CD14-positive monocyte (primary cell): ENCODE results near the gene TTC28. TPM values are rescaled to one million over a fixed set of nuclear protein-coding genes. Genes with fewer than 3 reads are reported as not detected.
A peak's percentile ranks its signal among the peaks of the same experiment; 100 is the strongest.

ENCODE experiments used
- DNase-seq, 3 donors: peaks; one replicate each; pipeline ENCODE4 v3.0.0-alpha.2; 2011 to 2022
- H2AFZ ChIP-seq: 2 replicates; pipeline ENCODE4 v1.6.0; 2012; ENCODE audit warnings: mild to moderate bottlenecking, low read depth, low read length, inconsistent platforms; ENCODE audit not compliant: insufficient read depth, poor library complexity, severe bottlenecking
- H3K27ac ChIP-seq, 2 donors: 1 replicate in 1 of 2; 2 replicates in 1 of 2; pipeline ENCODE4 v1.5.1; 2012 to 2013; ENCODE audit warnings: low read length in 2 of 2, control low read depth in 1 of 2, inconsistent platforms in 1 of 2, low read depth in 1 of 2, mild to moderate bottlenecking in 1 of 2
- H3K27me3 ChIP-seq, 2 donors: one replicate each; pipeline versions ENCODE4 v1.6.0 to v1.6.1; 2011 to 2013; ENCODE audit warnings: low read length in 2 of 2; ENCODE audit not compliant: control insufficient read depth in 2 of 2, insufficient read depth in 2 of 2
- H3K36me3 ChIP-seq, 2 donors: replicated peaks in 1 of 2; 1 replicate in 1 of 2; 2 replicates in 1 of 2; pipeline versions ENCODE4 v1.5.1 to v1.6.1; 2012 to 2013; ENCODE audit warnings: low read length in 2 of 2, control low read depth in 1 of 2, inconsistent platforms in 1 of 2, mild to moderate bottlenecking in 1 of 2; ENCODE audit not compliant: insufficient read depth in 2 of 2, control insufficient read depth in 1 of 2
- H3K4me1 ChIP-seq, 2 donors: 1 replicate in 1 of 2; 2 replicates in 1 of 2; pipeline versions ENCODE4 v1.5.1 to v1.6.1; 2012 to 2013; ENCODE audit warnings: low read length in 2 of 2, control low read depth in 1 of 2, inconsistent platforms in 1 of 2, mild to moderate bottlenecking in 1 of 2, moderate library complexity in 1 of 2; ENCODE audit not compliant: insufficient read depth in 2 of 2, control insufficient read depth in 1 of 2
- H3K4me2 ChIP-seq: replicated peaks from 2 replicates; pipeline ENCODE3; 2012; ENCODE audit warnings: low read length, moderate library complexity, mild to moderate bottlenecking; ENCODE audit not compliant: poor library complexity, severe bottlenecking; ENCODE audit errors: extremely low read depth
- H3K4me3 ChIP-seq, 3 experiments: fragments of 200-600 bp in 1 of 3; sonication (generic) in 1 of 3; replicated peaks in 1 of 3; 1 replicate in 2 of 3; 2 replicates in 1 of 3; pipeline ENCODE4 v1.5.1; 2011 to 2013; ENCODE audit warnings: low read length in 3 of 3, mild to moderate bottlenecking in 3 of 3, control low read depth in 2 of 3, low read depth in 2 of 3, inconsistent platforms in 1 of 3, moderate library complexity in 1 of 3
- H3K79me2 ChIP-seq: 2 replicates; pipeline ENCODE4 v1.6.0; 2012; ENCODE audit warnings: mild to moderate bottlenecking, control low read depth, inconsistent platforms, low read length, moderate library complexity; ENCODE audit not compliant: insufficient read depth
- H3K9ac ChIP-seq: 2 replicates; pipeline ENCODE4 v1.6.0; 2017; ENCODE audit warnings: low read length, mild to moderate bottlenecking; ENCODE audit not compliant: insufficient read depth, poor library complexity, severe bottlenecking
- H3K9me3 ChIP-seq, 2 donors: replicated peaks in 1 of 2; 1 replicate in 1 of 2; 2 replicates in 1 of 2; pipeline versions ENCODE4 v1.5.1 to v1.6.1; 2012 to 2013; ENCODE audit warnings: low read length in 2 of 2, control low read depth in 1 of 2; ENCODE audit not compliant: control insufficient read depth in 1 of 2, insufficient read depth in 1 of 2
- H4K20me1 ChIP-seq: 2 replicates; pipeline ENCODE4 v1.6.0; 2012; ENCODE audit warnings: mild to moderate bottlenecking, low read length, control low read depth, moderate library complexity; ENCODE audit not compliant: insufficient read depth
- H3K27ac Mint-ChIP-seq, 7 donors: one replicate each; pipeline ENCODE4 v1.8.0; 2020; ENCODE audit warnings: mild to moderate bottlenecking in 7 of 7, mixed read lengths in 7 of 7, moderate library complexity in 6 of 7, inconsistent platforms in 2 of 7
- H3K27me3 Mint-ChIP-seq, 3 donors: one replicate each; pipeline ENCODE4 v1.8.0; 2021 to 2022; ENCODE audit warnings: low read depth in 3 of 3, mild to moderate bottlenecking in 3 of 3, mixed read lengths in 3 of 3, moderate library complexity in 3 of 3, inconsistent platforms in 1 of 3
- H3K36me3 Mint-ChIP-seq, 2 donors: one replicate each; pipeline ENCODE4 v1.8.0; 2020; ENCODE audit warnings: mixed read lengths in 2 of 2, inconsistent platforms in 1 of 2, mild to moderate bottlenecking in 1 of 2
- H3K4me1 Mint-ChIP-seq: one replicate; pipeline ENCODE4 v1.8.0; 2020; ENCODE audit warnings: mild to moderate bottlenecking, mixed read lengths
- H3K4me3 Mint-ChIP-seq, 2 donors: one replicate each; pipeline ENCODE4 v1.8.0; 2020; ENCODE audit warnings: mild to moderate bottlenecking in 2 of 2, mixed read lengths in 2 of 2, moderate library complexity in 1 of 2
- H3K9me3 Mint-ChIP-seq, 7 donors: one replicate each; pipeline ENCODE4 v1.8.0; 2020 to 2022; ENCODE audit warnings: mixed read lengths in 7 of 7, mild to moderate bottlenecking in 6 of 7, moderate library complexity in 6 of 7, inconsistent platforms in 2 of 7
- WGBS: methylation state at CpG from one replicate; pipeline ENCODE4 v1.1.5; 2013; ENCODE audit warnings: missing lambda C conversion rate; ENCODE audit not compliant: insufficient coverage; 5-methylcytosine and 5-hydroxymethylcytosine counted together
- intact Hi-C, 2 donors: fragments of 100-400 bp; cut with micrococcal nuclease; formaldehyde crosslinking; loops; one replicate each; pipeline versions ENCODE4 v1.15.0 to v1.15.1; 2023
- polyA plus RNA-seq, 3 donors: library from polyadenylated mRNA; depleted of rRNA in 1 of 3; unstranded in 2 of 3; stranded (reverse) in 1 of 3; fragments of 300-500 nt in 2 of 3; fragments of >200 nt in 1 of 3; fragmentation: Illumina TruSeq in 2 of 3; gene quantifications; 1 replicate in 2 of 3; 2 replicates in 1 of 3; pipeline ENCODE4 v1.2.3, GENCODE V29; 2012 to 2021
- TF ChIP-seq, protein P1 (sequence below): fragments of 200-600 bp; IDR thresholded peaks from one replicate; pipeline ENCODE4 v1.8.0; 2022; ENCODE audit warnings: antibody characterized with exemption, mild to moderate bottlenecking

Gene TTC28
- polyA plus RNA-seq, 3 donors: 0.24 to 0.61 TPM; not detected in 1

DNA sequence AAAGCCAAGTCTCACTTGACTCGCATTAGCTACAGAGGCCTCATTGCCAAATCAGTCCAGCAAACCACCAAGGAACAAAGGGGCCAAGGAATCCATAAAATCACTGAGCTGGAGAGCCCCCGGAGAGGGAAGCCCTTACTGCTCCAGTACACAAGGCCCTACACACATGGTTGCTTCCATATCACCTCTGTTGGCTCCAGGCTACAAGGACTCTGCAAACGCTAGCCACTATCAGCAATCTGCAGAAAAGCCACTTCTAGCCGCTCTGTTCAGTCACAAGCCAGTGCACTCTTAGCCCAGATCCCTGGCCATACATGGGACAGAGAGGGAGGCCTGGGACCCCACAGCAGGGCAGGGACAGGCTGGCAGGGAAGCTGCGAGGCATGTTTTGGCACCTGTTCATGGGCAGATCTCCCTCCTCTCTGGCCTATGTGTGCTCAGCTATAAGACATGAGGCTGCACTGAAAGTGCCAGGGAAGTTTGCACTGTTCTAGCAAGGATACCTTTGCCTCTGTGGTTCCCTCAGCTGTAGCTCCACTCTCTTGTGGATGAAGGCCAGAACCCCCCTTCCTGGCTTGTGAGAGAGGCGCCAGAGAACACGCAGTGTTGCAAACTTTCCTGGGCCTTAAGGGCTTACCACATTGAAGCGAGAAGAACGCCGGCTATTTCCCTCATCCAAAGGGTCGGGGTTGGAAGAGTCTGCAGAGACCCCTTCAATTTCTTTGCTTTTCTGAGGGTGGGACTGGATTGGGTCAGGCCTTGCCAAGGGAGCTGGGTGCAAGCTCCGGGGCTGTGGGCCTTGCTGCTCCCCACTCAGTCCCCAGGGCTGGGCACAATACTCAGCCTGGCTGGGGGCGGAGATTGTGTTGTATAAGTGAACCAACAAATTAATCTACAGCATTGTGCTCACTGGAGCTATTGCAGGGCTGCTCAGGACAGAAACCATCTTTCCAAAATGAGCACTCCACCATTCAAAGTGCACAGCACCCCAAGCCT is 651.9 kb downstream of the TTC28 start:
- no peaks in the 10 kb centered on the region for H3K36me3 ChIP-seq
- H3K4me3 Mint-ChIP-seq: no peak overlapping the region
- peaks cover 0 to 4% (median 0%) of the 10 kb centered on the region in 3 donors for H3K27me3 Mint-ChIP-seq
- peak overlapping the region in 1 of 7 donors; percentile 22 for H3K27ac Mint-ChIP-seq
- H2AFZ ChIP-seq: no peak overlapping the region
- H3K9ac ChIP-seq: no peak overlapping the region
- no peaks in the 10 kb centered on the region for H3K4me1 ChIP-seq
- no peaks in the 10 kb centered on the region for H3K9me3 ChIP-seq
- intact Hi-C loops: loop anchor here in 1 of 2 donors (10.0 kb wide), 1 partner anchor 567 kb away; no protein-coding TSS in a partner anchor
- H3K9me3 Mint-ChIP-seq: peaks cover 0 to 3% (median 0%) of the 10 kb centered on the region in 7 donors
- no peak overlapping the region for H3K4me2 ChIP-seq
- no peak overlapping the region for H3K27ac ChIP-seq
- no peaks in the 10 kb centered on the region for H3K36me3 Mint-ChIP-seq
- 71% methylated on average over 12 of the region's 13 CpGs for WGBS
- no peaks in the 10 kb centered on the region for H3K27me3 ChIP-seq
- no peaks in the 10 kb centered on the region for H3K79me2 ChIP-seq
- no peaks in the 10 kb centered on the region for H4K20me1 ChIP-seq
- DNase-seq: no peak
- H3K4me1 Mint-ChIP-seq: no peaks in the 10 kb centered on the region
- TF ChIP-seq, protein P1, sequence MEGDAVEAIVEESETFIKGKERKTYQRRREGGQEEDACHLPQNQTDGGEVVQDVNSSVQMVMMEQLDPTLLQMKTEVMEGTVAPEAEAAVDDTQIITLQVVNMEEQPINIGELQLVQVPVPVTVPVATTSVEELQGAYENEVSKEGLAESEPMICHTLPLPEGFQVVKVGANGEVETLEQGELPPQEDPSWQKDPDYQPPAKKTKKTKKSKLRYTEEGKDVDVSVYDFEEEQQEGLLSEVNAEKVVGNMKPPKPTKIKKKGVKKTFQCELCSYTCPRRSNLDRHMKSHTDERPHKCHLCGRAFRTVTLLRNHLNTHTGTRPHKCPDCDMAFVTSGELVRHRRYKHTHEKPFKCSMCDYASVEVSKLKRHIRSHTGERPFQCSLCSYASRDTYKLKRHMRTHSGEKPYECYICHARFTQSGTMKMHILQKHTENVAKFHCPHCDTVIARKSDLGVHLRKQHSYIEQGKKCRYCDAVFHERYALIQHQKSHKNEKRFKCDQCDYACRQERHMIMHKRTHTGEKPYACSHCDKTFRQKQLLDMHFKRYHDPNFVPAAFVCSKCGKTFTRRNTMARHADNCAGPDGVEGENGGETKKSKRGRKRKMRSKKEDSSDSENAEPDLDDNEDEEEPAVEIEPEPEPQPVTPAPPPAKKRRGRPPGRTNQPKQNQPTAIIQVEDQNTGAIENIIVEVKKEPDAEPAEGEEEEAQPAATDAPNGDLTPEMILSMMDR: no peak
- H3K4me3 ChIP-seq: no peak overlapping the region

DNA sequence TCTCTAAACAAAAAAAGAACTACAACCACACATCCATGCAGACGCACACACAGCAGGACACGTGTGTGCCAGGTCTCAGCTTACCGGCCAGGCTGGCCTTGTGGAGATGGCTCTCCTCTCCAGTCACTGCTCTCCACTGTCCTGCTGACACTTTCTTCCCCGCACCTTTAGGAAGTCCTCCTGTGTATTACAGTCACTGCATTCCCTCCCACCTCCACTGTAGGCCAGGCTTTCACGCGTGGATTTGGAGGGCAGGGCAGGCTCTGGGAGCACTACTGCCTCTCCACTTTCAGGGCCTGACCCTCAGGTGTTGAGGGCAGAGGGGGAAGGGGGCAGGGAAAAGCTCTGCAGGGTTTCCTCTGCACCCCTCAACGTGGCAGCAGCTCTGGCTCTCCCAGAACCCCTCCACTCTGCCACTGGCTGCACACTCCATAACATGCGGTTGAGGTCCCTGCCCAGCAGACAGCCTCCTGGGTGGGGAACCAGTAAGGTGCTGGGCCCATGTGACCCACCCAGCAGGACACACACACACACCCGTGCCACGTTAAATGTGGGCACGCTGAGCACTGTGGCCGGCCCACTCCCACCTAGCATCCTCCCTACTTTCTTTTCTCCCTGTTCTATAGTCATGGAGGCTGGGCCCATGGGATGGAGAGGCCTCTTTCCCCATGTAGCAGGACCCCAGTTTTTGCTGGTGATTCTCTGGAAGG is 653.6 kb downstream of the TTC28 start:
- H3K4me1 ChIP-seq: no peaks in the 10 kb centered on the region
- no peaks in the 10 kb centered on the region for H3K4me1 Mint-ChIP-seq
- peaks cover 0 to 3% (median 0%) of the 10 kb centered on the region in 7 donors for H3K9me3 Mint-ChIP-seq
- H3K4me3 Mint-ChIP-seq: no peak overlapping the region
- H4K20me1 ChIP-seq: no peaks in the 10 kb centered on the region
- no peak for DNase-seq
- WGBS: 84% methylated on average over 5 of the region's 12 CpGs
- H3K79me2 ChIP-seq: no peaks in the 10 kb centered on the region
- H3K27me3 Mint-ChIP-seq: peaks cover 0 to 2% (median 2%) of the 10 kb centered on the region in 3 donors
- no peak overlapping the region for H3K27ac ChIP-seq
- H3K9ac ChIP-seq: no peak overlapping the region
- H3K9me3 ChIP-seq: no peaks in the 10 kb centered on the region
- TF ChIP-seq, protein P1: no peak
- H2AFZ ChIP-seq: no peak overlapping the region
- intact Hi-C loops: loop anchor here in 1 of 2 donors (10.0 kb wide), 1 partner anchor 569 kb away; no protein-coding TSS in a partner anchor
- H3K4me3 ChIP-seq: no peak overlapping the region
- no peaks in the 10 kb centered on the region for H3K36me3 Mint-ChIP-seq
- H3K27me3 ChIP-seq: no peaks in the 10 kb centered on the region
- H3K27ac Mint-ChIP-seq: no peak overlapping the region
- no peaks in the 10 kb centered on the region for H3K36me3 ChIP-seq
- no peak overlapping the region for H3K4me2 ChIP-seq
